Measurements from ENCODE around the gene CFAP43.

CFAP43 gene

GRCh38 chr10:104090611-104091010 lies 141.6 kb downstream of the CFAP43 start:
- DNase-seq = no peak

GRCh38 chr10:104089621-104090020 lies 142.5 kb downstream of the CFAP43 start:
- DNase-seq = no peak

- no peak for DNase-seq
Measured at GRCh38 chr10:104088239-104088638, 143.9 kb downstream of the CFAP43 start.

DNA sequence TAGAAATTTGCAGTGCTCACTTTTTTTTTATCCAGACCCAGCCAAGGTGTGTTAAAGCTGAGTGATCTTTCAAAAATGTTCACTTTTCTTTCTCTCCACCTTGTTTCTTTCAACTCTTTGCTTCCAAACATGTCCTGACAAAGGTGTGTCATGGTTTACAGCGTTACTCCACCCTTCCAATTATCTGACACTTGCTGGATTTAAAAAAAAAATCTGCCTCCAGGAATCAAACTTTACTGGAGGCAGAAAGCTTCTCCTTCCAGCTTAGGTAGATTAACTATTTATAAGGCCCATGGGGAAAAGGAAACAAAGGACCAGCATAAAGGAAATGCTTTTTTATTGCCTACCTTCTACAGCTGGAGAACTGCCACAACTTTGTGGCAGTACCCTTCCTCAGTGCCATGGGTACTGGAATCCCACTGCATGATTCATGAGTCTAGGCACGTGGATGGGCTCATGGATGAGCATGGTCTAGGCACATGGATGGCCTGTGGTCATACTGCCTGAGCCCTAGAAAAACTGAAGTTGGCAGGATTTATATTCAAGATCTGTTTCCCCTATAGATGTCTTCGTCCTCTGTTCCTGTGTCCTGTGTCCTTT lies 146.3 kb downstream of the CFAP43 start, which contains the start of gene COL17A1:
Gene COL17A1 (minus strand): TSS at position 80 of the 600 bp plus-strand sequence. CDS start 5,207 bp downstream, outside the sequence.
- DNase-seq = no peak

DNA sequence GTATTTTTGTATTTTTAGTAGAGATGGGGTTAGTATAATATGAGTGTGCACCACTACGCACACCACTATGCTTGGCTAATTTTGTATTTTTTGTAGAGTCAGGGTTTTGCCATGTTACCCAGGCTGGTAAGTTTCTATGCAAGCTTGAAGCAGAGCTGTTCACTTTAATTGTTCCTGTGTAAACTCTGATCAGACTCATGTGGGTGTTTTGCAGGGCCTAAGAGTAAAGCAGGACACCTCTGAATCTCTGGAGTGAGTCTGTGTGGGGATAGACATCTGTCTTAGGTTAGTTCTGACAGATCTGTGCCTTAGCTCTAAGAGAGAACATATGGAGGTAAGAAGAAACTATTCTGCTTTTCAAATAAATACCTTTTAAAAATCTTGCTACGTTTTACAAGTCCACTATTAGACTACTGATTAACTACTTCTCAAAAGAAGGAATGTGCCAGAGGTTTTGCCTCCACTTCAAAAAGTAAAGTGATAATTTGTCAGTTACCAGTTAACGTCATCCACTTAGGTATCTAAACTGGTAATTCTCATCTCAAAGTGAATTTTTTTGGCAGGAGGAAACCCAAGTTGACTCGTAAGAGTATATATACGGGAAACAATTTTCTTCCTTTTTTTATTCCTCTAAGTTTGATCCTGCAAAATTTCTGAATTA lies 147.6 kb downstream of the CFAP43 start:
- no peak for DNase-seq

DNA sequence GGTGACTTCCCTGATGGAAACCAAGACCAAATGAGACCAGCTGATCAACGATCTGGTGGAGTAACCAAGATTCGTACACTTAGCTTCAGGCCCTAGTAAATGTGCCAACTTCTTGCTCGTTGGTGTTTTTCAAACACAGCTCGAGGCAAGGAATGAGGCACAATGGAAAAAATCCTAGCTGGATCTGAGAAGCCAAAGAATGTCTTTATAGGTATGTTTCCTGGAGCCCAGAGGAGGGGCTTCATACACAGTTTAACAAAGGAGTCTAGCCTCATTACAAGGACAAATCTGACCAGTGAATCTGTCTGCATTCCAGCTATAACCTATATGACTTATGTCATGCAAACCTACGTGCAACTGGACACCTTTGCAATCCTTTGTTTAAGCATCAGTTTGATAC lies 150.2 kb downstream of the CFAP43 start:
- DNase-seq = no peak

DNA sequence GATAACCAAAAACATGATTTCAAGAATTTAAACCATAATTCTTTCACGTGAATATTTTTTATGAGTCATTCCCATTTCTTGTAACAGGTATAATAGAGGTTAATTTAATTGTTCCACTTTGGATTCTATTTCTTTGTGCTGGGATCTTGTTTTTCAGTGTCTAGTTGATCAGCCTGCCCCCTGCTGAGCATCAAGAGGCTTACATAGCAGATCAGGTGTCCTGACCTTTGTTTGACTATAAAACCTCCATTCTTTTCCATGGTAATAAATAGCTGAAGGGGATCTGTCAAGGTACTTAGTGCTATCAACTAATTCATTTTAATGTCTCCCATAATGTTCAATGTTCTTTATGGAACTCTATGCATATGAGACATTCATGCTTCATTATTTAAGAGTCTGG lies 151.4 kb downstream of the CFAP43 start:
- no peak for DNase-seq
